Astrocyte (in vitro differentiated cells and primary cell): ENCODE results near the gene PHF19. TPM values are rescaled to one million over a fixed set of nuclear protein-coding genes. Genes with fewer than 3 reads are reported as not detected.

Source experiments
- DNase-seq: peaks from one replicate; pipeline ENCODE4 v3.0.0-alpha.2; 2010; ENCODE audit warnings: low read depth
- FAIRE-seq: peaks from 2 replicates; lab custom pipeline; 2011; peaks lifted over from hg19 to GRCh38; lab: Jason Lieb, UNC
- H2AFZ ChIP-seq: 2 replicates; pipeline ENCODE4 v1.6.0; 2012; ENCODE audit warnings: low read depth, low read length, inconsistent platforms
- H3K27ac ChIP-seq: 2 replicates; pipeline ENCODE4 v1.5.1; 2011; ENCODE audit warnings: low read depth, low read length, inconsistent platforms
- H3K27me3 ChIP-seq: 2 replicates; pipeline ENCODE4 v1.6.0; 2011; ENCODE audit warnings: low read length, inconsistent platforms; ENCODE audit not compliant: insufficient read depth
- H3K36me3 ChIP-seq: 2 replicates; pipeline ENCODE4 v1.5.1; 2011; ENCODE audit warnings: low read length, inconsistent platforms; ENCODE audit not compliant: insufficient read depth
- H3K4me1 ChIP-seq: 2 replicates; pipeline ENCODE4 v1.5.1; 2011; ENCODE audit warnings: low read length, inconsistent platforms; ENCODE audit not compliant: insufficient read depth
- H3K4me2 ChIP-seq: 2 replicates; pipeline ENCODE4 v1.6.0; 2012; ENCODE audit warnings: low read length, inconsistent platforms
- H3K4me3 ChIP-seq: 2 replicates; pipeline ENCODE4 v1.5.1; 2011; ENCODE audit warnings: low read depth, mild to moderate bottlenecking, low read length, inconsistent platforms; ENCODE audit not compliant: insufficient read depth
- H3K79me2 ChIP-seq: 2 replicates; pipeline ENCODE4 v1.6.0; 2012; ENCODE audit warnings: mild to moderate bottlenecking, low read length, inconsistent platforms; ENCODE audit not compliant: insufficient read depth
- H3K9ac ChIP-seq: 2 replicates; pipeline ENCODE4 v1.6.0; 2012; ENCODE audit warnings: mild to moderate bottlenecking, low read length, inconsistent platforms
- H3K9me3 ChIP-seq: 2 replicates; pipeline ENCODE4 v1.5.1; 2012; ENCODE audit warnings: low read depth, mild to moderate bottlenecking, low read length, inconsistent platforms; ENCODE audit not compliant: insufficient read depth
- H4K20me1 ChIP-seq: 2 replicates; pipeline ENCODE4 v1.6.0; 2012; ENCODE audit warnings: low read length, inconsistent platforms; ENCODE audit not compliant: insufficient read depth
- H3K27ac Mint-ChIP-seq: one replicate; pipeline ENCODE4 v1.8.0; 2021; ENCODE audit warnings: mild to moderate bottlenecking, mixed read lengths; ENCODE audit not compliant: unreplicated experiment
- H3K27me3 Mint-ChIP-seq: one replicate; pipeline ENCODE4 v1.8.0; 2021; ENCODE audit warnings: low read depth, mixed read lengths; ENCODE audit not compliant: unreplicated experiment
- H3K36me3 Mint-ChIP-seq: one replicate; pipeline ENCODE4 v1.8.0; 2021; ENCODE audit warnings: low read depth, mixed read lengths; ENCODE audit not compliant: unreplicated experiment
- H3K4me1 Mint-ChIP-seq: one replicate; pipeline ENCODE4 v1.8.0; 2021; ENCODE audit warnings: low read depth, mixed read lengths; ENCODE audit not compliant: unreplicated experiment
- H3K4me3 Mint-ChIP-seq: one replicate; pipeline ENCODE4 v1.8.0; 2021; ENCODE audit warnings: mild to moderate bottlenecking, moderate library complexity, mixed read lengths; ENCODE audit not compliant: unreplicated experiment
- H3K9me3 Mint-ChIP-seq: one replicate; pipeline ENCODE4 v1.8.0; 2021; ENCODE audit warnings: mild to moderate bottlenecking, mixed read lengths; ENCODE audit not compliant: unreplicated experiment
- CTCF ChIP-seq: IDR thresholded peaks from 2 replicates; pipeline ENCODE4 v1.5.1; 2011; ENCODE audit warnings: low read depth, mild to moderate bottlenecking, inconsistent platforms, low read length, moderate library complexity; ENCODE audit not compliant: insufficient read depth
- EZH2 ChIP-seq: IDR thresholded peaks from 2 replicates; pipeline ENCODE4 v1.6.1; 2012; ENCODE audit warnings: mild to moderate bottlenecking, low read length, inconsistent platforms; ENCODE audit not compliant: insufficient read depth
- total RNA-seq: library from RNA; stranded (reverse); gene quantifications from 2 replicates; pipeline ENCODE4 v1.2.1, GENCODE V29; 2021

The PHF19 gene
- total RNA-seq, 1 donor from 2014 or later, result 19.5 TPM

DNA sequence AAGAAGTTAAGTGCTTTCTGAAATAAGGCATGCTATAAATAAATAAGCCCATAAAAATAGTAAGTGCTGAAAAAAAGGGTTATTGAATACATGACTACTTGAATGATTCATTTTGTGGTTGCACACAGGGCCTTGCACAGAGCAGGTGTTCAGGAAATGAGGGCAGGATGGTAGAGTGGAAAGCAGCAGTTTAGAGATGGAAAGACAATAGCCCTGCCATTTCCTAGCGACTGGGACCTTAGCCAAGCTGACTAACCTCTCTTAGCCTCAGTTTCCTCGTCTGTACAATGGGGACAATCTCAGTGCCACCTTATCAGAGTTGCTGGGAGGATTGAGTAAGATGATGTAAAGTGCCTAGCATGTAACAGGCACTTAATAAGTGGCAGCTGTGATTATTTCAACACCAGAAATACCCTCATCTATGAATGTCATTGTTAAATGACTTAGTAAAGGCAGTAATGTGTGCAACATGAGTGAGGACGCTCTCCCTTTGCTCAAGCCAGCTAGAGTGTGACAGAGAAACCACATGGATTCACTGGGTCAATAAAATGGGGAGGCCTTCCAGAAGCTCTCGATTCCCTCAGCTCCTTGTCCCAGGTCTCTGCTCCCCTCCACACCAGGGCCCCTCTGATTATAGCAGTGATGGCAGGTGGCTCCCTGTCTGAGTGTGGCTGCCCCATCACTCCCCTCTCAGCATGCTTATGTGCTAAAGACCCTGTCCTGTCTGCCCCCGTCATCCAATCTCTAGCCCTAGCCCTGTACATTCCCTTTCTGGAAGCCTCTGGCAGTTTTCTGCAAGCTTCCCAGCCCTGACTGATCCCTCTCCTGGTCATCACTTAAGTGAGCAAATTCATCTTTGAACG lies 16.0 kb upstream of the PHF19 start:
- no peak for FAIRE-seq
- TF ChIP-seq CTCF, result no peak
- no peak for TF ChIP-seq EZH2
- peaks cover 7% of the 10 kb centered on the region for H3K27me3 ChIP-seq

GRCh38 chr9:120891884-120892747 lies 15.1 kb upstream of the PHF19 start:
- Histone ChIP-seq H3K27ac (no peak overlapping the region), H3K9ac (no peak overlapping the region), H3K4me3 (no peak overlapping the region), H3K4me2 (peak overlapping the region; percentile 37), H3K9me3 (no peaks in the 10 kb centered on the region), H3K27me3 (peaks cover 7% of the 10 kb centered on the region), H3K79me2 (no peaks in the 10 kb centered on the region), H2AFZ (no peak overlapping the region), H3K4me1 (peaks cover 12% of the 10 kb centered on the region), H3K36me3 (no peaks in the 10 kb centered on the region), H4K20me1 (peaks cover 3% of the 10 kb centered on the region)
- Mint-ChIP-seq H3K4me1 (peaks cover 15% of the 10 kb centered on the region), H3K4me3 (no peak overlapping the region), H3K9me3 (peaks cover 3% of the 10 kb centered on the region), H3K36me3 (peaks cover 4% of the 10 kb centered on the region), H3K27ac (no peak overlapping the region), H3K27me3 (peaks cover 17% of the 10 kb centered on the region)
- DNase-seq (no peak), FAIRE-seq (no peak)
- no peak for TF ChIP-seq CTCF
- TF ChIP-seq EZH2, result no peak

More for the DNA sequence above, 16.0 kb upstream of the PHF19 start:
- no peak overlapping the region for H3K4me3 ChIP-seq
- peaks cover 3% of the 10 kb centered on the region for H4K20me1 ChIP-seq
- H3K9me3 Mint-ChIP-seq, result peaks cover 3% of the 10 kb centered on the region
- no peaks in the 10 kb centered on the region for H3K79me2 ChIP-seq
- H2AFZ ChIP-seq, result no peak overlapping the region
- H3K4me2 ChIP-seq, result peak overlapping the region; percentile 37
- H3K27ac Mint-ChIP-seq, result no peak overlapping the region
- no peak overlapping the region for H3K9ac ChIP-seq
- H3K9me3 ChIP-seq, result no peaks in the 10 kb centered on the region
- H3K4me1 ChIP-seq, result peaks cover 12% of the 10 kb centered on the region
- H3K27me3 Mint-ChIP-seq, result peaks cover 17% of the 10 kb centered on the region
- peak; percentile 89 for DNase-seq
- H3K4me1 Mint-ChIP-seq, result peaks cover 18% of the 10 kb centered on the region
- H3K4me3 Mint-ChIP-seq, result no peak overlapping the region
- H3K36me3 ChIP-seq, result no peaks in the 10 kb centered on the region
- no peak overlapping the region for H3K27ac ChIP-seq
- peaks cover 4% of the 10 kb centered on the region for H3K36me3 Mint-ChIP-seq
